MV-4-11 (cell line): ENCODE results near the gene TUBB6.

Experiments used
- DNase-seq: peaks from one replicate; lab custom pipeline; 2025; lab: John Stamatoyannopoulos, UW

The TUBB6 gene

DNA sequence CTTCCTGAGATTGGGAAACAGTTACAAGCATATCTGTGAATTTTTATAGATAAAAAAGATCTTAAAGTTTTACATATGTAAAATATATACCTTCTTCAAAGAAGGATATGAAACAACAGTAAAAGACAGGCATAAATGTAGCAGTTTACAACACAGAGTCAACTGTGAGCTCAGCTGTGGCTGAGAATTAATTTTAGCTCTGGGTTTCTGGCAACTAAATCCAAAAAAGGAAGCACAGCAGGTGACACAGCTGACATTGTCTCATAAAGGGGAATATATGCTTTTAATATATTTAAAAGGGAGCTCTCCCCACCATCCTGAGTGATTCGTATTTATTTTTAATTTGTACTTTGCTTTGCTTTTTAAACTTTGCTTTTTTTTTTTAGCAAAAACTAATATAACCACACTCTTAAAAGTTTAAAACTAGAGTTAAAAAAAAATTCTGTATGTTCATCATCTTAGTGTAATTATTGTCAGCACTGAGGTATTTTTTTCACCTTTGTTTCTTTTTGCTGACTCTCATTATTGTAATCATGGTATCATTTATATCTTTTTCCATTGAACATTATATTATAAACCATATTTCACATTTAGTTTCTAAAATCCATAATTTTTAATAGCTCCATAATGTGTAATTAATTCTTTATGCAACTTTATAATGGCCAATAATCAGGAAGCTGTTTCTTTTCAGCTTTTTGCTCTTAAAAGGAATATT, 6.7 kb downstream of the TUBB6 start:
- peak; percentile 52 for DNase-seq

DNA sequence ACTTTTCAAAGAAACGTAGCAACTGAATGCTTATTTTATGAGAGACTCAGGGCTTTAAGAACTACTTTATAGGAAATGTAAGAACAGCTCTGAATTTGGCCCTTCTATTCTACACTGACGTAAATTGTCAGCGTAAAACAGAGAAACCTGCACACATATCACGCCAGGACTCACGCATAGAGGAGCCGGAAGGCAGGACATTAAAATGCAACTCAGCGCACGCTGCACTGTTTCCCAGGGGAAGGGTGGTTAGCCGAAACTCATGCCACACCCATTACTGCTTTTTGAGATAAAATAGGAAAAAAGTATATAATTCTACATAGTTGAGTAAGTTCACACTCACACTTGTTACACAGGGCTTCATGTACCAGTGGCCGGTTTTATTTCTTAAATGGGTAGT, 7.4 kb downstream of the TUBB6 start:
- DNase-seq: no peak

DNA sequence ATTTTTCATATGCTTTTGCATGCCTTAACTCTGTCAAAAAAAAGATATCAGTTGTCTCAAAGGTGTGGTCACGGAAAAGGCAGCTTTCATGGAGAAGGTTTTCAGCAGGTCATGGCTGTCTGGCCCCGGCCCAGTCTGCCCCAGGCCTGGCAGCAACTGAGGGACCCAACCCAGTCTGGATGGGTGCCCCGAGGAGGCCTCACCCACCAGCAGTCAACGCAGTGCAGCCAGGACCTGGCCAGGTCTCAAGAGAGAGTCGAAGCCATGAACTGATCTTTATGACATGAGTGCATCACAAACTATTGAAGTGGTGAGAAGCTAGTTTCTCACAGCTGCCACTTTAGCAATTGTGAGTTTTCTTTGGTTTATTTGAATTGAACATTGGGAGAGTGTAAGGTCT, 7.9 kb downstream of the TUBB6 start:
- no peak for DNase-seq

DNA sequence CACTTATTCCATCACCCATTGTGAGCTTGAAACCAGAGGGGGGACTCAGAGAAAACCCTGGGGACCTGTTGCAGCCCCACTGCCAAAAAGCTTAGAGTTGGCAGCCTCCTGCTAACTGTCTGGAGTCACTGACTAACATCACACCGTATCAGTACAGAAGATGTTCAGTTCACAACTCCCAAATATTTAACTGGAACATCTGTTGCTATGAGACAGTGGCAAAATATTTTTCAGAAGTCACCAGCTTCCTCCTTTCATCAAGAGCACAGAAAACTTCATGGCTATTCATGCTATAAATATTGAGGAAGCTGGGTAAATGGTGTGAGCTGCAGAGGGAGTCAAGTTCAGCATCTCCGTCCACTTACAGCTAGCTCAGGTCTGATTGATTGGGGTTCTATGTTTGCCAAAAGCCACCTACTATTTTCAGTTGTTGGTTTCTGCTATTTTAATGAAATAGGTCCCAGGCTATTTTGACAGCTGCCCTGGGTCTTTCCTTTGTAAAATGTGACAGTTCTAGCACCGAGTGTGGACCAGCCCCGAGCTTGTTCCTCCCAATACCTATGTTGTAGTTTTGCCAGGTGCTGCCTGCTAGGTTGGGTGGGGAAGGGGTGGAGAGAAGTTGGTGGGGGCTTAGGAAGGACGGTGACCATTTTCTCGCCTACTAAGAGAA, 9.8 kb downstream of the TUBB6 start:
- DNase-seq: peak; percentile 77

DNA sequence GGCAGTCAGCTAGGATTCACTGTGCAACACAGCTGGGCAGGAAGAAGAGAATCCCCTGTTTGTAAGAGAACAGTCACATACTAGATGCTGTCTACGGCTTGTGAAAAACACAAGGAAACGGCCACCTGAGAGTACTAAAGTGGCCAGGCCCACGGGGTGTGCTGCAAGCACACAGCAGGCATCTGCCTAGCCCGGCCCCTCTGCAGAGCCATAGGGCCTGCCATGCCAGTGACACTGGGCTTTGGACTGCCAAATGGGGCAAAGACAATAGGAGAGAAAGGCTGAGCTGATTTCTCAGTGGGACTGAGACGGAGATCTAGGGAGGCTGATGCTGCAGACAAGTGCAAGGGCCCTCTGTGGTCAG, 10.3 kb downstream of the TUBB6 start:
- DNase-seq: no peak

DNA sequence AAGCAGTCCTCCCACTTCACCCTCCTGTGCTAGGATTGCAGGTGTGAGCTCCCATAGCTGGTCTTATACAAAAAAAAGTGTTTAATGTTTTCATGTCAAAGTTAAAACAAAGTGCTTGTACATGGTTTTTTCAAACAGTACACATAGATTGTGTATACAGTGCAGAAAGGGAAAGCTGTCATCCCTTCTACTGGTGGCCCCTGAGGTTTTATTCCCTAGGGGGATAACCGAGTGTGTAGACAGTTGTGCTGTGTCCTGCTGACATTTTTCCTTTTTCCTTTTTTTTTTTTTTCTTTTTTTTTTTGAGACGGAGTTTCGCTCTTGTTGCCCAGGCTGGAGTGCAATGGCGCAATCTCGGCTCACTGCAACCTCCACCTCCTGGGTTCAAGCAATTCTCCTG, 10.8 kb downstream of the TUBB6 start:
- no peak for DNase-seq

DNA sequence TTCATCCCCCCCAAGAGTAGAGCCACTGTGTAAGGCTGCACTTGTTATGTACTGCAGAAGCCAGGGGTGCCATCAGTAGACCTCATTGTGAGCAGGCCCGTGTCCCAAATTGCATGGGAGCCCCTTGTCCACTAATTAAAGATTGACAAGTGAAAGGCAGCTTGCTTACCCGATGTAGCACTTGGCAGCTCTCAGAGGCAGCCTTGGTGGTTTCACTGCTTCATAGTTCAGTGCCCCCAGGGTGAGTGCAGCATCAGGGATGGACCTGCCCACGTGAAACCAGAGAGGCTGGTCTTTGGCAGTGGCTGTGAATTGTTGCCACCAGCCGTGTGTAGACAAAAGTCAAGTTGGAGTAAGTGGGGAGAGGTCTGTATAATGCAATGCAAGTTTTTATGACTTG, 13.3 kb downstream of the TUBB6 start:
- no peak for DNase-seq

DNA sequence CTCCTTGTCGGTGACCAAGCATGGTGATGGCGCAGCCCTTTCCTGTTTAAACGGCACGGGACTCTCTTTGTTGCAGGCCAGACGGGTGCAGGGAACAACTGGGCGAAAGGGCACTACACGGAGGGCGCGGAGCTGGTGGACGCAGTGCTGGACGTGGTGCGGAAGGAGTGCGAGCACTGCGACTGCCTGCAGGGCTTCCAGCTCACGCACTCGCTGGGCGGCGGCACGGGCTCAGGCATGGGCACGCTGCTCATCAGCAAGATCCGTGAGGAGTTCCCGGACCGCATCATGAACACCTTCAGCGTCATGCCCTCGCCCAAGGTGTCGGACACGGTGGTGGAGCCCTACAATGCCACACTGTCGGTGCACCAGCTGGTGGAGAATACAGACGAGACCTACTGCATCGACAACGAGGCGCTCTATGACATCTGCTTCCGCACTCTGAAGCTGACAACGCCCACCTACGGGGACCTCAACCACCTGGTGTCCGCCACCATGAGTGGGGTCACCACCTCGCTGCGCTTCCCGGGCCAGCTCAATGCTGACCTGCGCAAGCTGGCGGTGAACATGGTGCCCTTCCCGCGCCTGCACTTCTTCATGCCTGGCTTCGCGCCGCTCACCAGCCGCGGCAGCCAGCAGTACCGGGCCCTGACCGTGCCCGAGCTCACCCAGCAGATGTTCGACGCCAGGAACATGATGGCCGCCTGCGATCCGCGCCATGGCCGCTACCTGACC, 17.1 kb downstream of the TUBB6 start:
- DNase-seq: no peak

DNA sequence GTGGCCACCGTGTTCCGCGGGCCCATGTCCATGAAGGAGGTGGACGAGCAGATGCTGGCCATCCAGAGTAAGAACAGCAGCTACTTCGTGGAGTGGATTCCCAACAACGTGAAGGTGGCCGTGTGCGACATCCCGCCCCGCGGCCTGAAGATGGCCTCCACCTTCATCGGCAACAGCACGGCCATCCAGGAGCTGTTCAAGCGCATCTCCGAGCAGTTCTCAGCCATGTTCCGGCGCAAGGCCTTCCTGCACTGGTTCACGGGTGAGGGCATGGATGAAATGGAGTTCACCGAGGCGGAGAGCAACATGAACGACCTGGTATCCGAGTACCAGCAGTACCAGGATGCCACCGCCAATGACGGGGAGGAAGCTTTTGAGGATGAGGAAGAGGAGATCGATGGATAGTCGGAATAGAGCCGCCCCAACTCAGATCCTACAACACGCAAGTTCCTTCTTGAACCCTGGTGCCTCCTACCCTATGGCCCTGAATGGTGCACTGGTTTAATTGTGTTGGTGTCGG, 17.7 kb downstream of the TUBB6 start:
- no peak for DNase-seq

DNA sequence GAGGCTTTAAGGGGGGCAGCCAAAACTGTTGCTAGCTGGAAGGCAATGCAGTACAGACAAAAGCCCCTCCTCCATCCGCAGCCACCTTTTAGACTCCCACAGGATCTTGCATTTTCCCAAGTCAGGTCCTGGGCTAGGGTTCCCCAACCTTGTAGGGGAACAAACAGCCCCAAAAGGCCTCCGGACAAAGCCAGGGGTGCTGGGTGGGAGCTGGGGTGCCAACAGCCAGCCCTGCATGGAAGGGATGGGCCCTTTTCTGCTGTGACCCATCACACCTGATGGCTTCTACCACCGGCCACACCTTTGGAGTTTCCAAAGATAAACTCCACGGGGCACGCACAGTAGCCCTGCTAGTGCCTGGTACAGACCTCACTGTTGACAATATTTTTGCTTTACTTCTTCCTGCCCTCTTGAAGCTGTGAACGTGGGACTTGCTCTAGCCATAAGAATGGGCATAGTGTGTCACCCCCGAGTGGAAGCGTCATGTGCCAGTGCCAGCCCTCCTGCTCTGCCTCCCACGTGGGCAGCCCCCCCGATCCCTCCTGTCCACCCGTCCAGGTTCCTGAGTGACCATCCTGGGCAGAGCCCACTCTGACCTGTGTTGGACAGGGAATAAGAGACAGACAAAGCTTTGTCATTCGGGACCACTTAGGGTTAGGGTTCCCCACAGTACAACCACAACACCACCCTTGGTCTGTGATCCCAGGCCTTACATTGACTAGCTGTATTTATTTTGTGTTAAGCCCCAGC, 18.8 kb downstream of the TUBB6 start:
- no peak for DNase-seq

DNA sequence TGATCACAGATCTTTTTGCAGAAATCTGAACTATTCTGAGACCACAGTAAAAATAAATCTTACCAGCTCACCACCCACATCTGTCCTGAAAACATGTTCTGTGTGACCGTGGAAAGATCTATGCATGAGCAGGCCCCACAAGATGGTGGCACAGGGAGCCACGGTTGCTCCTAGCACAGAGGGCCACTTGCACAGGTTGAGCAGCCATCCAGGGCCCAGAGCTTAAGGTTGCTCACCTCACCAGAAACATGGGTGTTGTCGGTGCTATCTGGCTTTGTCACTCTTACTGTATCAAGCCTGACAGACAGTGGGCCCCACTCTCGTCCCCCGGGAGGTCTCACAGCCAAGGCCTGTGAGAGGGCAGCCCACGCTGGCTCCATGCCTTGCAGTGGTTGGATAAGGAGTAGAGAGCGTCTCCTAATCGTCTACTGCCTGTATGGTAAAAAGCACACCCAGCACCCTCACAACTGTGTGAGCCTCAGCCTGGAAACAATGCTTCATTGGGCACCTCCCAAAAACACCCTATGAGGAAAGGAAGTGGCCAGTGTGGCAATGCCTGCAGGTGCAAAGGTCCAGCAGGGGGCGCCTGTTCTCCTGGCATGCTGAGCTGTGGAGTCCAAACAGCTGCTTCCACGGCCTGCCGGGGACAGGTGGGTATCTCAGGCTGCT, 19.6 kb downstream of the TUBB6 start:
- DNase-seq: peak; percentile 75

DNA sequence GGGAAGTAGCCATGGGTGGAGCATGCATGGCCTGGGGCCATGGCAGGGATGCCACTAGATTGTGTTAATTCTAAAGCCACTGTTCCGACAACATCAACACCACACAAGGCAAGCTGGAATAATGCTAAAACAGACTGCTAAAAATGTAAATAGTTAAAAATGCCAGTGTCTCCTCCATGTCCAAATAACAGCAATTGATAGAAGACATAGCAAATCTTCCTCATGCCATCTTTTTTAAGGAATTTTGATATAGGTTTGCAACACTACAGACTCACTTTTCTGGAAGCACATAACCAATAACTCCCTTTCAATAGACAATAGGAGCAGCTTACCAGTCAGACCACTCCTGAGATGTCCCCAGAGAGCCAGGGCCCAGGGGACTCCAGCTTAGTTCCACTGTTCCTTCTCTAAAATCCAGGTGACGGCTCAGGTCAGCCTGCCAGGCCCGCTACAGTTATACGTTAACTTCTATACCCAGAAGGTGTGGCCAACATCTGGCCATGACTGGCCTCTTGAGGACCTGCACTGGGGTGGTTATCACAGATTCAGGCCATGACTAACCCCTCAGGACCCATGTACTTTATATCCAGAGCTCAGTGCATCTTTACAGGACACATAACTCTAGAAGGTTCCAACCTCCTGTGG, 20.3 kb downstream of the TUBB6 start:
- DNase-seq: no peak

DNA sequence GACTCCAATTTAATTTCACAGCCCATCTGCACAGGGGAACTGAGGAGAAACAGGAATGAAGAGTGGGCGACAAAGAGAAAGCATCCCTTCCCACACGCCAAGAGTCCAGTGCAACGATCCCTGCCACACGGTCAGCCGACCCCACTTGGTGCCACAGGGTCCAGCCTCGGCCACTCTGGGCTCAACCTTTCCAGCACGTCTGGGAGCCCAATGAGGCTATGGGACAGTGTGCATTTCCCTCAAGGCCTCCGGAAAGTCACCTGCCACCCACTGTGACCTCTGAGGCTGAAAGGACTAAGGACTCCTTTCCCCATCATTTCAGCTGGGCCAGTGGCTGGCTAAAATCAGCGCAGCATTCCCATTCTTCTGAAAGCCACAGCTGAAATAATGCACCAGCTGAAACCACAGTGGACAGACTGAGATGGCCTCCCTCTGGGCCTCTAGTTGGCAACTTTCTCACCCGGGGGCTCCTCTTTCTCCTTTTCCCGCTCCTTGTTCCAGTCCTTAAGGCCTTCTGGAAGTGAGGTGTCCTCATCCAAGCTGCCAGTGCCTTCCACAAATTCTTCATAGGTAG, 21.2 kb downstream of the TUBB6 start:
- DNase-seq: no peak

DNA sequence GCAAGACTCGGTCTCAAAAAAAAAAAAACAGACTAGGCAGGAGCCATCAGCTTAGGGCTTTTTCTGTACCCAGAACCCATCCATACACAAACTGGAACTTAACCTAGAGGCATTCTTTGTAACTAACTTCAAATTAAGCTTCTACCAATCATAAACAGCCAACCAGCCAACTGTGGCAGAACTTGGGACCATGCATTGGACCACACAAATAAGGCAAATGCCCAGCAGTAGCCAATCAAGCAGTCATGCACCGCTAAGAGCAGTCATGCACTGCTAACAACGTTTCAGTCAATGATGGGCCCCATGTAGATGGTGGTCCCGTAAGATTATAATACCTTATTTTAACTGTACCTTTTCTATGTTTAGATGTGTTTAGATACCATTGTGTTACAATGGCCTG, 22.7 kb downstream of the TUBB6 start:
- no peak for DNase-seq

DNA sequence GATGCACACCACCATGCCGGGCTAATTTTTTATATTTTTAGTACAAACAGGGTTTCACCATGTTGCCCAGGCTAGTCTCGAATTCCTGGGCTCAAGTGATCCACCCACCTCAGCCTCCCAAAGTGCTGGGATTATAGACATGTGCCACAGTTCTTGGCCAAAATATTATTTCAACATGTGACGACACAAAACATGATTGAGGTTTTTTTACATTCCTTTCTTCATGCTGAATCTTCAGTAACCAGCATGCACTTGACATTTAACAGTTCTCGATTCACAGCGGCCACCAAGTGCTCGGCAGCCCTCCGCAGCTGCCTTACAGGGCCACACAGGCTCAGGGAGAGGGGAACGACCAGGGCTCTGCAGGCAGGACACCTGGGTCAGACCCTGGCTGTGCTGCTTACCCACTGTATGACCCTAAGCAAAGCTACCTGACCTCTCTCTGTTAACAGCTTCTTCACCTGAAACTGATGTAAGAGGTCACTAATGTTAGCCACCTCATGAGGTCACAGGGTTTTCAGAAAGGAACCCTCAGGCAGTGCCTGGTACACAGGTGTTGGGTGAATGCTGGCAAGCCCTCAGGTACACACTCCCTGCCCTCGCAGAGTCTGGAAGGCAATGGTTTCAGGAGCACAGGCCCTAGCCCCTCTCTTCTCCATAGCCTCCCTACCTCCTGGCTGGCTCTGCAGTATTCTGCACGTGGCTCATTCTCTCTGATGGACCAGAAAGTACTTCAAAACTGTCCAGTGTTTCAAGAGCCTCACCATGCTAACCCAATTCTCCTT, 25.7 kb downstream of the TUBB6 start:
- DNase-seq: no peak

DNA sequence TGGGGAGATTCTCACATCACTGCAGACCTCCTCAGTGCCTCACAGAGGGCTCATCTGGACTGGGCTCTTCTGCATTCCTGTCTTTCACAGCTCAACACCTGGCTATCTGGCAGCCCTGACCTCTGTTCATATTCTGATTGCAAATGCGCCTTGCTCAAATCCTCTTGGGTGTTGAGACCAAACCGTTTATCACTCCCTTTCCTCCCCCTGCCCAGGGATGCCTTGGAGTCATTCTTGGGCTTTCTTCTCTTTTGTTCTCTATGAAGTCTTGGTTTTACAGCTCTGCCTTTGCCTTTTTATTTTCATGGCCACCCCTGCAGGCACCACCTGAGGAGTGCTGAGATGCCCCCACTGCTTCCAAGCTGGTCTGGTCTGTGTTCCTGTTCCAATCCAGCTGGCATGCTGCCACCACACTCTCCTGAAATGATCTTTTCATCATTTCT, 26.3 kb downstream of the TUBB6 start:
- no peak for DNase-seq

DNA sequence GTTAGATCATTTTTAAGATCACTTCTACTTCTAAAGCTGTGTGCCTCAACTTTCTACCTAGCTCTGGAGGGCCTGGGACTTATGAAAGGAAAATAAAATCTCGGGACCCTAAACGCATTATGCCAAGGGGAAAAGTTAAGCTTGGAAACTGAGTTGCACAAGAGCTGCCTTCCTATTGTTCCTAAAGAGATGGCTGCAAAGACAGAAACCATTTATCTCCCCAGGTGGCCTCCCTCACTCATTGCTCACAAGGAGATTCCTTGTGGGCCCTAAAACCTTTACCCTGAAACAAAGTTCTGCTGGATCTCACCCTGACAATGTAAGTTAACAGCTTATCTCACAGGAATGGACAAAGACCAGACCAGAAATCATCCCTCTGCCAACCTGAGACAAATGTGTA, 26.8 kb downstream of the TUBB6 start:
- no peak for DNase-seq

DNA sequence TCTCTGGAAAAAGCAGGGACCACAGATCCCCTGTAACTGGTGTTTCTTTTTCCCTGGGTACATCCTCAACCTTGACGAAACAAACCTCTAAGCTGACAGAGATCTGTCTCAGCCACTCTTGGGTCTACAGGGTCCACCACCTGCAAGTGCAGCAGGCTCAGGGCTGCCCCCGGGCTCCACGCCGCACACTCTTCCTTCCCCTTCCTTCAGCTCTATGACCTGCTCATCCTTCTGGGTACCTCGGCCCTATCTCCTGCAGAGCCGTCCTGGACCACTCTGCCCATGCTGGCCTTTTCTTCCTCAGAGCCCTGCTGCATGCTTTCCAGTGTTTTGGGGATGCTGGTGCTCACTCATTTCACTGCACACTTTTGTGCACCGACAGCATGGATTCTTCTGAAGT, 27.5 kb downstream of the TUBB6 start:
- DNase-seq: no peak

DNA sequence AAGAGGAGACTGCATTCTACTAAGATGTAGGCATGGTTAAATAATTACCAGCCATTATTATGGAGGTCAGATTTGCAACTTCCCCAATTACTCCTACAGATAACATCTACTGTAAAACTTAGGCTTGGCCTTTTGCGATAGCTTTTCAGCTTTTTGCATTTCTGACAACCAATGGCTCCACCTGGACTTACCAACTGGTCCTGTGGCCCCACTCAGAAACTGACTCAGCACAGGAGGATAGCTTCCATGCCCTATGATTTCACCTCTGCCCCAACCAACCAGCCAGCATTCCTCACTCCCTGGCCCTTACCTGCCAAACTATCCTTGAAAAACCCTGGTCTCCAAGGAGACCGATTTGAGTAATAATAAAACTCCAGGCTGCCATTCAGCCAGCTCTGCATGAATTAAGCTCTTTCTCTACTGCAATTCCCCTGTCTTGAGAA, 28.2 kb downstream of the TUBB6 start:
- no peak for DNase-seq

DNA sequence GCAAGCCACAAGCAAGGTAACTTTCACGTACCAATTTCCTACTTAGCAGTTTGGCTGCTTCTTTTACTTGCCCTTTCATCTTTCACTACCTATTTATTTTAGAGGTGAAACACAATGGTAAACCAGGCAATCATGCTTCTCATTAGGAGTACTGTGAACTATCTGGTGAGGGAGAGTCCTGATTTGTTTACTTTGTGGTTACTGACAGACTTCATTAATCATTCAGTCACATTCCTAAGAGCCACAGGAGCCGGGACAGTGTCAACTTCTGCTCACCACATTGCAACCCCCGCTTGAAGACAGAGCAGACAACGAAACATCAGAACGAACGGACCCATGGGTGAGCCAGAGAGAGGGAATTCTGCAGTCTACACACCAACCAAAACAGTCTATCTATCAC, 28.8 kb downstream of the TUBB6 start:
- no peak for DNase-seq
